Measurements from ENCODE around the gene PRDM7.
"Not testable (repeated sequence)": the region's sequence is repeated elsewhere in the genome, so short reads cannot be mapped to it uniquely, and the experiment has no call there.

Gene PRDM7

GRCh38 chr16:90070440-90070839 is 6.7 kb downstream of the PRDM7 start:
- no peak for DNase-seq

GRCh38 chr16:90061437-90061836 is 15.7 kb downstream of the PRDM7 start:
- no peak for DNase-seq

GRCh38 chr16:90057738-90058173 is 19.4 kb downstream of the PRDM7 start:
- DNase-seq: peak; percentile 47

DNA sequence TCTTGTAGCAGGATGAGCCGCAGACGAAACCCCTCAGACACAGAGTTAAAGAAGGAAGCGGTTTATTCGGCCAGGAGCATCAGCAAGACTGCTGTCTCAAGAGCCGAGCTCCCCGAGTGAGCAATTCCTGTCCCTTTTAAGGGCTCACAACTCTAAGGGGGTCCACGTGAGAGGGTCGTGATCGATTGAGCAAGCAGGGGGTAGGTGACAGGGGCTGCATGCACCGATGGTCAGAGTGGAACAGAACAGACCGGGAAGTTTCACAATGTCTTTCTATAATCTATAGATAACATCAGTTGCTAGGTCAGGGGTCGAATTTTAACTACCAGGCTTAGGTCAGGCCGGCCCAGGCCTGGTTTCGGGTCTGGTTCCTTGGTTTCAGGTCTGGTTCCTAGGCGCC is 20.6 kb downstream of the PRDM7 start:
- DNase-seq: not testable (repeated sequence)

- DNase-seq: no peak
These were observed 21.8 kb downstream of the PRDM7 start for GRCh38 chr16:90055371-90055770.

DNA sequence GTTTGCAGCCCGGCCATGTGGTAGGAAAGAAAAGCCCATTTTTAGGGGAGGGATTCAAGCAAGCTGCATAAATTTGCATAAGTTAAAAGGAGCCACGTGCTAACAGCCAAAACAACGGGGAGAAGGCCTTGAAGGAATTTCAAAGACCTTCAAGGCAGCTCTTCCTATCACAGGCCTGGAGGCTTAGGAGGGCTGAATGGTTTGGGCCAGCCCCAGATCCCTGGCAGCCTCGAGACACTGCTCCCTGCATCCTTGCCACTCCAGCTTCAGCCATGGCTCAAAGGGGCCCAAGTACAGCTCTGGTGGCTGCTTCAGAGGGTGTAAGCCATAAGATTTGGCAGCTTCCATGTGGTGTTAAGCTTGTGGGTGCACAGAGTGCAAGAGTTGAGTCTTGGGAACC is 22.6 kb downstream of the PRDM7 start:
- no peak for DNase-seq

GRCh38 chr16:90053902-90054500 is 23.1 kb downstream of the PRDM7 start:
- no peak for DNase-seq

- no peak for DNase-seq
These were observed 26.2 kb downstream of the PRDM7 start for GRCh38 chr16:90050969-90051368.

DNA sequence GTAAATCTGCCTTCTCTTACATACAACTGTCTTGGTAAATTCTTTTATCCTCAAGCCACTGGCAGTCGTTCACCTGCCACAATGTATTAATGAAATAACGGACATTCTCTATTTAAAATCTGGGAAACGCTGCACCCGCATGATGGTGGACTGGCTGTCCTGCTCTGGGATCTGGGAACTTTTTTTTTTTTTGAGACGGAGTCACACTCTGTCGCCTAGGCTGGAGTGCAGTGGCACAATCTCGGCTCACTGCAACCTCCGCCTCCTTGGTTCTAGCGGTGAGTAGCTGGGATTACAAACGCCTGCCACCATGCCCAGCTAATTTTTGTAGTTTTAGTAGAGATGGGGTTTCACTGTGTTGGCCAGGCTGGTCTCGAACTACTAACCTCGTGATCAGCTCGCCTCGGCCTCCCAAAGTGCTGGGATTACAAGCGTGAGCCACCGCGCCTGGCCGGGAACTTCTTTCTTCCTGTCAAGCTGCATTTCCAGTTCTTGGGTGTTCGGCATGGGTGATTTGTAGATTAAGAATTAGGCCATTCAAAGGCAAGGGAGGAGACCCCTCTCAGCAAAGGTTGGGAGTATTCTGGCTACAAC is 28.3 kb downstream of the PRDM7 start:
- no peak for DNase-seq

- DNase-seq: no peak
These were observed 28.8 kb downstream of the PRDM7 start for GRCh38 chr16:90048347-90048722.

DNA sequence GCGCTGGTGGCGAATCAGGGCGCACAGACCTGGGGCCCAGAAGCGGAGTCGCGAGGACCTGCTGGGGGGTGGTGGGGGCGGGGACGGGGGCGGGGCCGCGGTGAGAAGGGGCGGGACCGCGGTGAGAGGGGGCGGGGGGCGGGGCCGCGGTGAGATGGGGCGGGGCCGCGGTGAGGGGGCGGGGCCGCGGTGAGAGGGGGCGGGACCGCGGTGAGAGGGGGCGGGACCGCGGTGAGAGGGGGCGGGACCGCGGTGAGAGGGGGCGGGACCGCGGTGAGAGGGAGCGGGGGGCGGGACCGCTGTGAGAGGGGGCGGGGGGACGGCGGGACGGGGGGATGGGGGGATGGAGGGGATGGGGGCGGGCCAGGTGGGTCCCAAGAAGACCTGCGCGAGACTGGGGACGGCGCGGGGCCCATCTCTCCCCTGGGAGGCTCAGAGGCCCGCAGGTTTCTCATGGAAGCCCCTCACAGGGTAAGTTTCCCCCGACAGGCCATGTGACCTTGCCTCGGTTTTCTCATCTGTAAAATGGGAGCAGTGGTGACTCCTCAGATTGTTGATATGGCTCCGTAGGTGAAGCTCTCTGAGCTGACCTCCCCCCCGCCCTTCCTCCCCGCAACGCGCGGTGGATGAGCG is 29.3 kb downstream of the PRDM7 start:
- DNase-seq: no peak

GRCh38 chr16:90046971-90047713 is 30.0 kb downstream of the PRDM7 start:
- no peak for DNase-seq

DNA sequence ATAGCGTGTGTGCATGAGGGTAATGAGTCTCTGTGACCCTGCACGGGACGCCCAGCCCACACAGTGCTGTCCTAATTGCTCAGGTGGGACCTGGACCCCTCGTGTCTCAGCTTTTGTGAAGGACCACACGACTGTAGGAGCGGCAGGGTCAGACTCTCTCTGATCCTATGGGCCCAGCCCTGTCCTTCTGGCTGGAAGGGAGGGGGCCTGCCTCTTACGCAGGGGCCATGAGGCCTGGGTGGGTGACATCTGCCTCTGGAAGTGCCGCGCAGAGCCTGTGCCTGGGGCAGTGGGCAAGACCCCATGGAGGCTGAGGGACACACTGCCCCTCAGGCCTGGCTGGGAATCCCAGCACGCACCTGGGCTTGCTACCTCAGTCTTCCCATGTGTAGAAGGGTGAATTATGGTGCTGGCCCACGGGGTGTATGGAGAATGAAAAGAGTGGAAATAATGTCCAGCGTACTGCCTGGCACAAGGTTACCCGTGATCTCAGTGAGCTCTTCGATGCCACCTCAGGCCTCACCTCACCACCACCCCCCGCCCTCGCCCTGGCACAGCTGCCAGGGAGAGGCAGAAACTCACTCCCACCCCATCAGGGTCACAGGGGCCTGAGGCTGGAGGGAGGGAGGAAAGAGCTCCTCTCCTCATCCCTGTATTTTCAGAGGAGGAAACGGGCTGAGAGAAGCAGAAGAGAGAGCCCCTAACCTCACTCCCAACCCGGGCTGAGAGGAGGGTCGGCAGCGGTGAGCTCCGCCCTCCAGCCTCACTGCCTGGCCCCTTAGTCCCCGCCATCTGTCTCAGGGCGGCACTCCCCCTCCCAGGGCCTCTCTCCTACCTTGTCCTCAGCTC is 30.8 kb downstream of the PRDM7 start:
- no peak for DNase-seq

DNA sequence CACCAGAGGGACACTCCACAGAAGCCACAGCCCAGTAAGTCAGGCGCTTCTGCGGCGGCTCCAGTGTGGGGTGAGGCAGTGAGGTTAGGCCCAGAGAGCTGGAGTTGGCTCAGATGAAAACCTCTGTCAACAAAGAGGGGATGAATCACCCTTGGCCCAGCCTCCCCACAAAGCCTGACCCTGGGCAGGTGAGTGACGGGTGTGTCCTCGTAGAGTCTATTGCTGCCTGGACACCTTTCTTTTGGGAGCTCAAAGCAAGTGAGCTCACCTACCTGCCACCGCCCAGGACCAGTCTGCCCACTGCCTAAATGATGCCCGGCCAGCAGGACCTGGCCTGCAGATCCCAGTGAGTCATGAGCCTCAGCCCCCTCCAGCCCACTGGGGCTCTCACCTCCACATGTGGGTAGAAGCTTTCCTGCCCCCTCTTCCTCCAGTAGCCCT is 33.0 kb downstream of the PRDM7 start:
- DNase-seq: no peak

DNA sequence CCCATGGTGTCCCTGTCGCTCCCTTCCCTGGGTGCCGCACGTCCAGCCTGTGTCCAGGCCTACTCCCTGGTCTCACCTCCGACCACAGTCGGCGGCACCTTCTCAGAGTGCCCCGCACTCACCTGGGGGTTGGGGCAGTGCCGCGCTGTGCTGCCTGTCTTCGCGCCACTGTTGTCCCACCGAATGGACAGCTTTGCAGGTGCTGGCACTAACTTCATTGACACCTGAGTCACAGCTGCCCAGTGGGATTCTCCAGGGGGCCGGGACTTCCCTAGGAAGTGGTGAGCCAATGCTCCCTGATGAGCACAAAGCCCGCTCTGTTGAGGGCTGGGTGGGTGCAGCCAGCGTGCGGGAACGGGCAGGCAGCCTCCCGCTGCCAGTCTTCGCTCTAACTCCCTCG is 33.6 kb downstream of the PRDM7 start:
- no peak for DNase-seq

DNA sequence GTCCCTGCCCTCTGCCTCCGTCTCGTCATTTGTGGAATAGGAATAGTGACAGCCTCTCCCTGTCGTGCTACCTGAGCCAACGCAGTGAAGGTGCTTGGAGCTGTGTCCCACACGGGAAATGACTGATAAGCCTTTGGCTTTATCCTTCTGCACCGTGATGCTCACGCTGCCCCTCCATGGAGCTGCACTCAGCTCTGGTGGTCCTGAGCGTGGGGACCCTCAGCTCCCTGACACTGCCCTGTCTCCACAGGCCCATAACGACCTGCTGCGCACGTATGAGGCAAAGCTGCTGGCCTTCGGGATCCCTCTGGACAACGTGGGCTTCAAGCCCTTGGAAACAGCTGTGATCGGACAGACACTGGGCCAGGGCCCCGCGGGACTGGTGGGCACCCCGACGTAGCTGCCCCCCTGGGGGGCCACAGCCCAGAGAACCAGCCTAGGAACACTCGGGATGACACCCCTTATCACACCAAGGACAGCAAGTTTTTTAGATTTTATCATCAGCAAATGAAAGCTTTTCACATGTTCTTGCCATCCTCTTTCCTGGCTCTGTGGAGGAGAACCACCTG is 34.1 kb downstream of the PRDM7 start:
- no peak for DNase-seq

- DNase-seq: no peak
These were observed 35.1 kb downstream of the PRDM7 start for GRCh38 chr16:90041896-90042473.

GRCh38 chr16:90040152-90041023 is 36.7 kb downstream of the PRDM7 start:
- DNase-seq: no peak

DNA sequence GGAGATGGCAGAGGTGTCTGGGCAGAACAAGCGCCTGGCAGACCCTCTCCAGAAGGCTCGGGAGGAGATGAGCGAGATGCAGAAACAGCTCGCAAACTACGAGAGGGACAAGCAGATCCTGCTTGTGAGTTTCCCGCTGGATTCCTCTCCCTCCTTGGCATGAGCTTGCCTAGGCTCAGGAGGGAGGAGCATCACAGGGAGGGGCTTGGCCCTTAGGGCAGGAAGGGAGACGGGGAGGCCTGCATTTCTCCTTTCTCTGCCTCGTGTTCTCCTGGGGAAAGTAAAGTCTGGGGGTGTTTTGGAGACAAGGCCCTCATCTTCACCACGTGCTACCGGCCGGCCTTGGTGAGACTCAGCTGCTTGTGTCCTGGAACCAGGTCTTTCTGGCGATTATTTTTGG is 39.9 kb downstream of the PRDM7 start:
- DNase-seq: no peak

GRCh38 chr16:90035902-90036301 is 41.2 kb downstream of the PRDM7 start:
- no peak for DNase-seq

DNA sequence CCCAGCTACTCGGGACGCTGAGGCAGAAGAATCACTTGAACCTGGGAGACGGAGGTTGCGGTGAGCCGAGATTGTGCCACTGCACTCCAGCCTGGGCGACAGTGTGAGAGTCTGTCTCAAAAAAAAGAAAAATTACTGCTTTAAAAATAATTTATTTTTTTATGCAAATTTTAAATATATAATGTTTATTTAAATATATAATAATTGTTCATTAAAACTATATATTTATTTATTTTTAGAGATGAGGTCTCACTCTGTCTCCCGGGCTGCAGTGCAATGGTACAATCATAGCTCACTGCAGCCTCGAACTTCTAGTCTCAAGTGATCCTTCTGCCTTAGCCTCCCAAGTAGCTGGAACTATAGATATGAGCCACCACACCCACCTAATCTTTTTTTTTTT is 42.6 kb downstream of the PRDM7 start:
- DNase-seq: peak; percentile 24

Measured in hematopoietic multipotent progenitor cell treated with erythropoietin and hydrocortisone succinate and interleukin-3 and kit ligand, for 8 days (in vitro differentiated cells).